Mucosa of descending colon (tissue), 3 donors: Measurements from ENCODE around the gene SRPK2. TPM values are rescaled to one million over a fixed set of nuclear protein-coding genes. Genes with fewer than 3 reads are reported as not detected.
"Not testable (repeated sequence)": the region's sequence is repeated elsewhere in the genome, so short reads cannot be mapped to it uniquely, and the experiment has no call there.

Experiments
- ATAC-seq: fragments of 200-7000 bp; cut with Tn5 transposase; one replicate; pipeline ENCODE4 v1.9.1; 2020; ENCODE audit warnings: mild to moderate bottlenecking, moderate library complexity
- DNase-seq, 3 donors: peaks; one replicate each; pipeline ENCODE4 v3.0.0-alpha.2; 2020
- H3K36me3 ChIP-seq: fragments of 200-600 bp; one replicate; pipeline ENCODE4 v1.8.0; 2021; ENCODE audit warnings: low read depth, mild to moderate bottlenecking
- H3K4me1 ChIP-seq: fragments of 200-600 bp; one replicate; pipeline ENCODE4 v1.8.0; 2021; ENCODE audit warnings: low read depth, mild to moderate bottlenecking
- H3K4me3 ChIP-seq: fragments of 200-600 bp; one replicate; pipeline ENCODE4 v1.8.0; 2021; ENCODE audit warnings: mild to moderate bottlenecking
- H3K9me3 ChIP-seq: fragments of 200-600 bp; one replicate; pipeline ENCODE4 v1.8.0; 2021; ENCODE audit warnings: mild to moderate bottlenecking
- intact Hi-C, 2 donors: fragments of 100-400 bp; cut with DNase I in 1 of 2; cut with micrococcal nuclease in 1 of 2; formaldehyde crosslinking; loops; one replicate each; pipeline versions ENCODE4 v1.11.0 to v1.11.1; 2022; cut with DNase I, micrococcal nuclease
- total RNA-seq, 3 donors: library from RNA; stranded (reverse); fragmentation: NEBNext Ultra II Directional in 2 of 3; extraction: Animal tissue kit (Norgen Biotek cat#: 25700) in 2 of 3; gene quantifications; one replicate each; pipeline versions ENCODE4 v1.2.1 to v1.2.4, GENCODE V29; 2021 to 2023
- TF ChIP-seq, protein P1 (sequence below): fragments of 200-600 bp; IDR thresholded peaks from one replicate; pipeline ENCODE4 v1.8.0; 2022; ENCODE audit warnings: antibody characterized with exemption, mild to moderate bottlenecking
- donor health status: DM: no; HTN: no; CAD: no; lungs with moderate emphysema.
- donor health status: DM: no; HTN: no; CAD: no.
- donor health status: DM: no; HTN: yes; CAD: no.

The SRPK2 gene
- total RNA-seq, 3 donors from 2014 or later, result 25.7 to 59.2 (median 31.6) TPM

GRCh38 chr7:105423987-105424386, 35.3 kb upstream of the SRPK2 start:
- DNase-seq, result no peak
- Histone ChIP-seq H3K4me3 (no peak overlapping the region), H3K36me3 (no peaks in the 10 kb centered on the region), H3K9me3 (no peaks in the 10 kb centered on the region), H3K4me1 (no peaks in the 10 kb centered on the region)
- intact Hi-C loops, result no loop called here
- ATAC-seq, result no peak
- TF ChIP-seq, protein P1, sequence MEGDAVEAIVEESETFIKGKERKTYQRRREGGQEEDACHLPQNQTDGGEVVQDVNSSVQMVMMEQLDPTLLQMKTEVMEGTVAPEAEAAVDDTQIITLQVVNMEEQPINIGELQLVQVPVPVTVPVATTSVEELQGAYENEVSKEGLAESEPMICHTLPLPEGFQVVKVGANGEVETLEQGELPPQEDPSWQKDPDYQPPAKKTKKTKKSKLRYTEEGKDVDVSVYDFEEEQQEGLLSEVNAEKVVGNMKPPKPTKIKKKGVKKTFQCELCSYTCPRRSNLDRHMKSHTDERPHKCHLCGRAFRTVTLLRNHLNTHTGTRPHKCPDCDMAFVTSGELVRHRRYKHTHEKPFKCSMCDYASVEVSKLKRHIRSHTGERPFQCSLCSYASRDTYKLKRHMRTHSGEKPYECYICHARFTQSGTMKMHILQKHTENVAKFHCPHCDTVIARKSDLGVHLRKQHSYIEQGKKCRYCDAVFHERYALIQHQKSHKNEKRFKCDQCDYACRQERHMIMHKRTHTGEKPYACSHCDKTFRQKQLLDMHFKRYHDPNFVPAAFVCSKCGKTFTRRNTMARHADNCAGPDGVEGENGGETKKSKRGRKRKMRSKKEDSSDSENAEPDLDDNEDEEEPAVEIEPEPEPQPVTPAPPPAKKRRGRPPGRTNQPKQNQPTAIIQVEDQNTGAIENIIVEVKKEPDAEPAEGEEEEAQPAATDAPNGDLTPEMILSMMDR, result no peak

DNA sequence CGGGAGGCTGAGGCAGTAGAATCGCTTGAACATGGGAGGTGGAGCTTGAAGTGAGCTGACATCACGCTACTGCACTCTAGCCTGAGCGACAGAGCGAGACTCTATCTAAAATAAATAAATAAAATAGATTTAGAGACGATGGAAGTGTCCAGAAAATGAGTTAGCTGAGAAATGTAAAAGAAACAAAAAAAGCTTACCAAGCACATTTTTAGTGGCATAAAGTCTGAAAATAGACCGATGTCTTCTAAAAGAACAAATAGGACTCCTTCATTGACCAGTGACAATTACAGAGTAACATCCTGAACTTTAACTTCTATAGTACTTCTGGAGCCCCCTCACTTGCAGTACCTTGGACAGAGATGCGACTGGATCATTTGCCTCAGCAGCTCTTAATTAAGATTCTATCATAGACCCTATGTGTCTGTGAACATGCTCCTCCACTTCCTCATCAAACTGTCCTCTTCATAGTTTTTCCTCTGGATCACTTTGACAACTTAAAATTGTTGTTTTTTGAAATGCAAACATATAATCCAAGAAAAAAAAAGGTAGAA, 25.2 kb upstream of the SRPK2 start:
- intact Hi-C loops, result no loop called here
- H3K36me3 ChIP-seq, result no peaks in the 10 kb centered on the region
- ATAC-seq, result no peak
- H3K4me3 ChIP-seq, result no peak overlapping the region
- no peaks in the 10 kb centered on the region for H3K9me3 ChIP-seq
- DNase-seq, result no peak
- no peaks in the 10 kb centered on the region for H3K4me1 ChIP-seq
- TF ChIP-seq, protein P1, result no peak

- DNase-seq, H3K36me3 ChIP-seq, H3K4me3 ChIP-seq, intact Hi-C loops, H3K4me1 ChIP-seq, H3K9me3 ChIP-seq, ATAC-seq: not testable (repeated sequence)
These were observed 22.1 kb upstream of the SRPK2 start for GRCh38 chr7:105410774-105411173.

DNA sequence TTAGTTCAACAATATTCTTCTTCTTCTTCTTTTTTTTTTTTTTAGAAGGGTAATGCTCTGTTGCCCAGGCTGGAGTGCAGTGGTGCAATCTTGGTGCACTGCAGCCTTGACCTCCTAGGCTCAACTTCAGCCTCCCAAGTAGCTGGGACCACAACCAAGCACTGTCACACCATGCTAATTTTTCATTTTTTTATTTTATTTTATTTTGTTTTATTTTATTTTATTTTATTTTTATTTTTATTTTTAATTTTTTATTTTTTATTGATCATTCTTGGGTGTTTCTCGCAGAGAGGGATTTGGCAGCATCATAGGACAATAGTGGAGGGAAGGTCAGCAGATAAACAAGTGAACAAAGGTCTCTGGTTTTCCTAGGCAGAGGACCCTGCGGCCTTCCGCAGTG, 21.1 kb upstream of the SRPK2 start:
- intact Hi-C loops, H3K9me3 ChIP-seq, DNase-seq, H3K36me3 ChIP-seq, H3K4me3 ChIP-seq, ATAC-seq, H3K4me1 ChIP-seq: not testable (repeated sequence)

- no peaks in the 10 kb centered on the region for H3K4me1 ChIP-seq
- DNase-seq, result no peak
- TF ChIP-seq, protein P1, result no peak
- H3K9me3 ChIP-seq, result no peaks in the 10 kb centered on the region
- no peaks in the 10 kb centered on the region for H3K36me3 ChIP-seq
- no peak overlapping the region for H3K4me3 ChIP-seq
- ATAC-seq, result no peak
- intact Hi-C loops, result no loop called here
These were observed 20.2 kb upstream of the SRPK2 start for GRCh38 chr7:105408791-105409410.

DNA sequence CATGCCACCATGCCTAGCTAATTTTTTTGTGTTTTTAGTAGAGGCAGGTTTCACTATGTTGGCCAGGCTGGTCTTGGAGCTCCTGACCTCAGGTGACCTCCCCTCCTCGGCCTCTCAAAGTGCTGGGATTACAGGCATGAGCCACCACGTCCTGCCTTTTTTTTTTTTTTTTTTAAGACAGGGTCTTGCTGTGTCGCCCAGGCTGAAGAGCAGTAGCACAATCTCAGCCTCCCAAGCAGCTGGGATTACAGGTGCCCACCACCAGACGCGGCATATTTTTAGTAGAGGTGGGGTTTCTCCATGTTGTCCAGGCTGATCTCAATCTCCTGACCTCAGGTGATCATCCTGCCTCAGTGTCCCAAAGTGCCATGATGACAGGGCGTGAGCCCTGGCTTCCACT, 14.4 kb upstream of the SRPK2 start:
- no peaks in the 10 kb centered on the region for H3K36me3 ChIP-seq
- no peaks in the 10 kb centered on the region for H3K4me1 ChIP-seq
- H3K4me3 ChIP-seq, result no peak overlapping the region
- no peaks in the 10 kb centered on the region for H3K9me3 ChIP-seq
- DNase-seq (no peak), ATAC-seq (no peak)
- intact Hi-C loops, result no loop called here
- TF ChIP-seq, protein P1, result no peak
